Measurements from ENCODE around the gene AK8. TPM values are rescaled to one million over a fixed set of nuclear protein-coding genes. Genes with fewer than 3 reads are reported as not detected.

Gene AK8
- total and polyA plus RNA-seq, 9 donors: 0.23 to 0.89 (median 0.58) TPM

- H3K9me3 ChIP-seq (replicated peaks; ENCODE audit: control insufficient read depth, low read depth, low read length): peaks cover 4% of the 10 kb centered on the region
- no peaks in the 10 kb centered on the region for H3K36me3 ChIP-seq (ENCODE audit: control insufficient read depth, insufficient read depth, low read length)
- 77% methylated on average over 5 of the region's 13 CpGs for WGBS (ENCODE audit: insufficient coverage)
- H3K27ac ChIP-seq (ENCODE audit: low read length): no peak overlapping the region
- no peak for DNase-seq
- no peak overlapping the region for H3K4me3 ChIP-seq (ENCODE audit: low read length)
- peaks cover 6% of the 10 kb centered on the region for H3K27me3 ChIP-seq (ENCODE audit: control insufficient read depth, insufficient read depth, low read length)
- H3K4me1 ChIP-seq (ENCODE audit: control insufficient read depth, insufficient read depth, low read length): no peaks in the 10 kb centered on the region
Observed at GRCh38 chr9:132813115-132813771, 64.8 kb downstream of the AK8 start.

- Histone ChIP-seq H3K27me3 (ENCODE audit: control insufficient read depth, insufficient read depth, low read length) (peaks cover 7% of the 10 kb centered on the region), H3K27ac (ENCODE audit: low read length) (no peak overlapping the region), H3K4me3 (ENCODE audit: low read length) (no peak overlapping the region), H3K4me1 (ENCODE audit: control insufficient read depth, insufficient read depth, low read length) (peaks cover 3% of the 10 kb centered on the region), H3K9me3 (replicated peaks; ENCODE audit: control insufficient read depth, low read depth, low read length) (peaks cover 1% of the 10 kb centered on the region), H3K36me3 (ENCODE audit: control insufficient read depth, insufficient read depth, low read length) (no peaks in the 10 kb centered on the region)
- WGBS (ENCODE audit: insufficient coverage): no CpG with 5 or more reads among the region's 6 CpGs
- no peak for DNase-seq
Observed at GRCh38 chr9:132811985-132812384, 66.1 kb downstream of the AK8 start.

- no peaks in the 10 kb centered on the region for H3K36me3 ChIP-seq (ENCODE audit: control insufficient read depth, insufficient read depth, low read length)
- H3K27me3 ChIP-seq (ENCODE audit: control insufficient read depth, insufficient read depth, low read length): peaks cover 7% of the 10 kb centered on the region
- peaks cover 6% of the 10 kb centered on the region for H3K4me1 ChIP-seq (ENCODE audit: control insufficient read depth, insufficient read depth, low read length)
- H3K4me3 ChIP-seq (ENCODE audit: low read length): no peak overlapping the region
- WGBS (ENCODE audit: insufficient coverage): no CpG with 5 or more reads among the region's 11 CpGs
- H3K27ac ChIP-seq (ENCODE audit: low read length): no peak overlapping the region
- DNase-seq: no peak
- no peaks in the 10 kb centered on the region for H3K9me3 ChIP-seq (replicated peaks; ENCODE audit: control insufficient read depth, low read depth, low read length)
Observed at GRCh38 chr9:132810314-132810713, 67.8 kb downstream of the AK8 start.

GRCh38 chr9:132809677-132810271 is 68.3 kb downstream of the AK8 start:
- Histone ChIP-seq H3K27me3 (ENCODE audit: control insufficient read depth, insufficient read depth, low read length) (peaks cover 7% of the 10 kb centered on the region), H3K4me3 (ENCODE audit: low read length) (no peak overlapping the region), H3K9me3 (replicated peaks; ENCODE audit: control insufficient read depth, low read depth, low read length) (no peaks in the 10 kb centered on the region), H3K4me1 (ENCODE audit: control insufficient read depth, insufficient read depth, low read length) (peaks cover 11% of the 10 kb centered on the region), H3K27ac (ENCODE audit: low read length) (no peak overlapping the region), H3K36me3 (ENCODE audit: control insufficient read depth, insufficient read depth, low read length) (no peaks in the 10 kb centered on the region)
- DNase-seq: no peak
- WGBS (ENCODE audit: insufficient coverage): 67% methylated on average over 3 of the region's 11 CpGs

DNA sequence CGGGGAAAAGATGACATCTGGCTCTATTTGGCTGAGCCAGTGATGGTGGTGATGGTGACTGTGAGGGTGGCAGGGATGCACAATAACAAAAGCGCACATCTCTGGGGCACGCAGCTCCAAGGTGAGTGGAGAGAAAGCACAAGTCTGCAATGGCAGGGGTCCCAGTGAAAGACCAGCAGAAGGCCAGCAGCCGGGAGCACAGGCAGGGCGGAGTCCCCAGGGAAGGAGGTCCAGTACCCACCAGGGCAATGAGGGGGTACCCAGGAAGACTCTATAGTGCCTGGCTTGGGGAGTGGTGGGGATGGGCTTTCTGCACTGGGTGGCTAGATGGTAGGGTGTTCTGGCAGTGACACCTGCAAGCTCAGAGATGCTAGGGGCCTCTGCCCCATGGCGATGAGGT is 69.4 kb downstream of the AK8 start:
- peaks cover 7% of the 10 kb centered on the region for H3K27me3 ChIP-seq (ENCODE audit: control insufficient read depth, insufficient read depth, low read length)
- 74% methylated on average over 5 of the region's 6 CpGs for WGBS (ENCODE audit: insufficient coverage)
- peaks cover 20% of the 10 kb centered on the region for H3K4me1 ChIP-seq (ENCODE audit: control insufficient read depth, insufficient read depth, low read length)
- H3K4me3 ChIP-seq (ENCODE audit: low read length): no peak overlapping the region
- H3K9me3 ChIP-seq (replicated peaks; ENCODE audit: control insufficient read depth, low read depth, low read length): no peaks in the 10 kb centered on the region
- no peak for DNase-seq
- H3K27ac ChIP-seq (ENCODE audit: low read length): no peak overlapping the region
- no peaks in the 10 kb centered on the region for H3K36me3 ChIP-seq (ENCODE audit: control insufficient read depth, insufficient read depth, low read length)

GRCh38 chr9:132806723-132807421 is 71.2 kb downstream of the AK8 start:
- peaks cover 9% of the 10 kb centered on the region for H3K27me3 ChIP-seq (ENCODE audit: control insufficient read depth, insufficient read depth, low read length)
- H3K4me3 ChIP-seq (ENCODE audit: low read length): no peak overlapping the region
- H3K4me1 ChIP-seq (ENCODE audit: control insufficient read depth, insufficient read depth, low read length): peaks cover 20% of the 10 kb centered on the region
- 65% methylated on average over 7 of the region's 13 CpGs for WGBS (ENCODE audit: insufficient coverage)
- no peaks in the 10 kb centered on the region for H3K36me3 ChIP-seq (ENCODE audit: control insufficient read depth, insufficient read depth, low read length)
- H3K27ac ChIP-seq (ENCODE audit: low read length): no peak overlapping the region
- H3K9me3 ChIP-seq (replicated peaks; ENCODE audit: control insufficient read depth, low read depth, low read length): no peaks in the 10 kb centered on the region
- no peak for DNase-seq

DNA sequence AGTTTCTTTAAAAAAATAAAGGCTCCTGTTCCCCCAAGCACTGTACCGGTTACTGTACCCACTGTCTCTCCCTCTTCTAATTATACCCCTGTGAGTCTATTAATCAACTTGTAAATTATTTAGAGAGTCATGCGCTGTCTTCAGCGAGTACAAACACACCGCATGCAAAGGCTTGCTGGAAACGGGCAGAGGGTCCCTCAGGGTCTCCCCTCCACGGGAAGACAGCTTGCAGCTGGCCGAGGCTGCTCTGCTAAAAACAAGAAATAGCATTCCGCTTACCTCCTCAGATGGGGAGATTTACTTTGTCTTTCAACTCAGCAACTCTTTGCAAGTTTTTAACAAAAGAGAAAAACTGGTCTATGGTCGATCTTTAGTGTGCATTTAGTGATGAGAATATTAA is 71.8 kb downstream of the AK8 start:
- Histone ChIP-seq H3K4me3 (ENCODE audit: low read length) (no peak overlapping the region), H3K9me3 (replicated peaks; ENCODE audit: control insufficient read depth, low read depth, low read length) (no peaks in the 10 kb centered on the region)
- WGBS (ENCODE audit: insufficient coverage): 8% methylated on average over 2 of the region's 9 CpGs

DNA sequence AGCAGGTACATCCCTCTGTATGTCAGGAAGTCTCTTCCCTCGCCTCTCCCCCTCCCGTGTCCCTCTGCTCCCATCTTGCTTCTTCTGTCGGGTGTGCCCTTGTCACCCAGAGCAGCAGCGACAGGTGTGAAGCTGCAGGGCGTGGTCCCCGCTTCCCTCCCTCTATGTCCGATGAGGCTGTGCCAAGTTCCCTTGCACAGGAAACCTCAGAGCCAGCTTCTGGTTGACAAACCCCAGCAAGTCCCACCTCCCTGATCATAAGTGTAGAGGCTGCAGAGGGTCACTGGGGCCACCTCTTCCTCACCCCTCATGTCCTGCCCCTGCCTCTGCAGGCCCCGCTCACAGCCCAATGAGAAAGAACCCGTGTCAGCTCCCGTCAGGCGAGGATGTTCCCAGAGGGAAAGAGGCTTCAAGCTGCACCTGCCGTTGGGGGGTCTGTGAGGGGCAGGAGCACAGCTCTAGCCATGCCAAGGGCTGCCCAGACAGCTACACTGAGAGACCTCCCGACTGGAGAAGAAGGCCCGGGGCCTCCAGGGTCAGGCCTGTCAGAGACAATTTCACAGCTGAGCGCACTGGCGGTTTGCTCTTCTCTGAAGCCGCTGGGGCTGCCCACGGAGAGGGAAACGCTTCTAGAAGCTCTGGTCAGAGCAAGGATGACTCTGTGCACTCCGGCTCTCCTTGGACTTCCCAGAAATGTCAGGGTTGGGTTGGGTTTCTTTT is 73.3 kb downstream of the AK8 start:
- WGBS (ENCODE audit: insufficient coverage): 59% methylated on average over 14 of the region's 20 CpGs
- peak; percentile 56 for DNase-seq
- Histone ChIP-seq H3K36me3 (ENCODE audit: control insufficient read depth, insufficient read depth, low read length) (no peaks in the 10 kb centered on the region), H3K9me3 (replicated peaks; ENCODE audit: control insufficient read depth, low read depth, low read length) (no peaks in the 10 kb centered on the region), H3K27ac (ENCODE audit: low read length) (no peak overlapping the region), H3K4me3 (ENCODE audit: low read length) (no peak overlapping the region), H3K4me1 (ENCODE audit: control insufficient read depth, insufficient read depth, low read length) (peaks cover 26% of the 10 kb centered on the region), H3K27me3 (ENCODE audit: control insufficient read depth, insufficient read depth, low read length) (peaks cover 5% of the 10 kb centered on the region)

More for the DNA sequence above, 71.8 kb downstream of the AK8 start:
- DNase-seq: no peak
- no peaks in the 10 kb centered on the region for H3K36me3 ChIP-seq (ENCODE audit: control insufficient read depth, insufficient read depth, low read length)
- H3K4me1 ChIP-seq (ENCODE audit: control insufficient read depth, insufficient read depth, low read length): peaks cover 20% of the 10 kb centered on the region
- no peak overlapping the region for H3K27ac ChIP-seq (ENCODE audit: low read length)
- H3K27me3 ChIP-seq (ENCODE audit: control insufficient read depth, insufficient read depth, low read length): peaks cover 7% of the 10 kb centered on the region

DNA sequence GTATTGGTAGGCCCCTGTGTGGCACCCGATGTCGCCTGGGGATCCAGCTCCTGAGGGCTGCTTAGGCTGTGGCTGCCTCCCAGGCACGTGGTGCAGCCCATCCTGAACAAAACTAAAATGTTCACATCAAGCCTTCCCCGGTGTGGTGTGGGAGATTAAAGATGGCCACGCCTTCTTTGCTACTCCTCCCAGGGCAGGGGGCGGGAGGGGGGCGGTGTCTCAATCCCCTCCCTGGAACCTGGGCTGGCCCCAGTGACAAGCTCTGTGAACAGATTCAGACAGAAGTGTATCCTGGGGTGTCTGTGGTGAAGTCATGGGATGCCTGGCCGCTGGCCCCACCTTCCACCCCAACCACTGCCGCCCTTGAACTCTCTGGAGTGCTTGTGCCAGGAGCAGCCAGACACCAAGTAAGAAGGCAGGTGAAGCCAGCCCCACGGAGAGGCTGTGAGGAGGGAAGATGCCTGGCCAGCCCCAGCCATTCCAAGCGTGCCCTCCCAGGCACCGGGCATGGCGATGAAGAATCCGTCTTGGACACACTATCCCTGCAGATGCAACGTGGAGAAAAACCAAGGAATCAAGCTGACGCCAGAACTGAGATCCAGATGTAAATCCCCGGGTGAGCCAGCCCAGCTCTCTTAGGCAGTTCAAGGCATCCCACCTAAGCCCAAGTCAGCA is 75.8 kb downstream of the AK8 start:
- WGBS (ENCODE audit: insufficient coverage): 72% methylated on average over 10 of the region's 17 CpGs
- no peak overlapping the region for H3K4me3 ChIP-seq (ENCODE audit: low read length)
- H3K27ac ChIP-seq (ENCODE audit: low read length): no peak overlapping the region
- DNase-seq: no peak
- peaks cover 2% of the 10 kb centered on the region for H3K27me3 ChIP-seq (ENCODE audit: control insufficient read depth, insufficient read depth, low read length)
- H3K36me3 ChIP-seq (ENCODE audit: control insufficient read depth, insufficient read depth, low read length): no peaks in the 10 kb centered on the region
- H3K9me3 ChIP-seq (replicated peaks; ENCODE audit: control insufficient read depth, low read depth, low read length): no peaks in the 10 kb centered on the region
- peaks cover 33% of the 10 kb centered on the region for H3K4me1 ChIP-seq (ENCODE audit: control insufficient read depth, insufficient read depth, low read length)
